Mesenteric fat pad (tissue), 1 donor: ENCODE data around the gene METTL25. TPM values are rescaled to one million over a fixed set of nuclear protein-coding genes. Genes with fewer than 3 reads are reported as not detected.

Experiments
- DNase-seq: peaks from one replicate; pipeline ENCODE4 v3.0.0-alpha.2; 2020; ENCODE audit warnings: low spot score
- total RNA-seq: library from RNA; stranded (reverse); fragmentation: NEBNext Ultra II Directional; extraction: Animal tissue kit (Norgen Biotek cat#: 25700); gene quantifications from one replicate; pipeline ENCODE4 v1.2.1, GENCODE V29; 2021
- donor health status: DM: yes; HTN: yes; CAD: no.

Gene METTL25
- total RNA-seq, 1 donor from 2014 or later, result 9.4 TPM

GRCh38 chr12:82468563-82468962, 110.2 kb downstream of the METTL25 start:
- no peak for DNase-seq

GRCh38 chr12:82470906-82471512, 112.7 kb downstream of the METTL25 start:
- DNase-seq, result no peak

- DNase-seq, result peak; percentile 68
Observed at GRCh38 chr12:82473111-82473754, 114.9 kb downstream of the METTL25 start.

- peak; percentile 20 for DNase-seq
Observed at GRCh38 chr12:82474181-82474797, 116.0 kb downstream of the METTL25 start.

- no peak for DNase-seq
Observed at GRCh38 chr12:82474798-82475184, 116.5 kb downstream of the METTL25 start.

- DNase-seq, result no peak
Observed at GRCh38 chr12:82475211-82475610, 116.9 kb downstream of the METTL25 start.

- DNase-seq, result no peak
Observed at GRCh38 chr12:82476511-82476910, 118.2 kb downstream of the METTL25 start.

- DNase-seq, result no peak
Observed at GRCh38 chr12:82479511-82479910, 121.2 kb downstream of the METTL25 start.

- no peak for DNase-seq
Observed at GRCh38 chr12:82480606-82481005, 122.3 kb downstream of the METTL25 start.

GRCh38 chr12:82481954-82482353, 123.6 kb downstream of the METTL25 start:
- no peak for DNase-seq

- DNase-seq, result no peak
Observed at GRCh38 chr12:82486524-82487235, 128.4 kb downstream of the METTL25 start.

GRCh38 chr12:82504409-82504808, 146.1 kb downstream of the METTL25 start:
- DNase-seq, result no peak

GRCh38 chr12:82505150-82505549, 146.8 kb downstream of the METTL25 start:
- DNase-seq, result no peak

- no peak for DNase-seq
Observed at GRCh38 chr12:82507686-82508085, 149.4 kb downstream of the METTL25 start.

GRCh38 chr12:82510386-82510785, 152.1 kb downstream of the METTL25 start:
- no peak for DNase-seq

- no peak for DNase-seq
Observed at GRCh38 chr12:82514880-82515279, 156.6 kb downstream of the METTL25 start.

- no peak for DNase-seq
Observed at GRCh38 chr12:82515652-82516051, 157.3 kb downstream of the METTL25 start.

- DNase-seq, result no peak
Observed at GRCh38 chr12:82517027-82517426, 158.7 kb downstream of the METTL25 start.

GRCh38 chr12:82517808-82518207, 159.5 kb downstream of the METTL25 start:
- DNase-seq, result no peak

- DNase-seq, result no peak
Observed at GRCh38 chr12:82519510-82519909, 161.2 kb downstream of the METTL25 start.

- no peak for DNase-seq
Observed at GRCh38 chr12:82522285-82522684, 164.0 kb downstream of the METTL25 start.

- no peak for DNase-seq
Observed at GRCh38 chr12:82522762-82523161, 164.4 kb downstream of the METTL25 start.
